H1 (cell line): ENCODE results near the gene RERG. TPM values are rescaled to one million over a fixed set of nuclear protein-coding genes. Genes with fewer than 3 reads are reported as not detected.

Source experiments
- CHD7 ChIP-seq: fragments of 300-600 bp; sonication (generic); IDR thresholded peaks from 2 replicates; pipeline ENCODE4 v1.7.1; 2012; ENCODE audit warnings: low read length, moderate library complexity, mild to moderate bottlenecking, inconsistent platforms; ENCODE audit not compliant: insufficient replicate concordance
- E2F6 ChIP-seq: IDR thresholded peaks from 2 replicates; pipeline ENCODE4 v1.6.1; 2012; ENCODE audit warnings: inconsistent platforms
- FOSL1 ChIP-seq: IDR thresholded peaks from 2 replicates; pipeline ENCODE4 v1.6.1; 2011; ENCODE audit warnings: mild to moderate bottlenecking, low read depth, low read length, moderate library complexity; ENCODE audit not compliant: insufficient read depth
- KDM5A ChIP-seq: fragments of 200-600 bp; IDR thresholded peaks from 2 replicates; pipeline ENCODE4 v1.7.1; 2012; ENCODE audit warnings: mild to moderate bottlenecking, low read length, inconsistent platforms, mixed read lengths
- TEAD4 ChIP-seq: IDR thresholded peaks from 2 replicates; pipeline ENCODE4 v1.6.1; 2012; ENCODE audit warnings: low read depth, low read length, inconsistent platforms, mixed read lengths
- polyA plus RNA-seq, 7 experiments: library from polyadenylated mRNA; depleted of rRNA in 3 of 7; stranded (reverse) in 5 of 7; unstranded in 2 of 7; fragments of >200 nt in 5 of 7; fragments of 200-250 nt in 2 of 7; gene quantifications; 1 replicate in 5 of 7; 2 replicates in 1 of 7; 4 replicates in 1 of 7; pipeline versions ENCODE4 v1.2.1 to v1.2.3, GENCODE V29; 2011 to 2013; ENCODE audit warnings: missing spikeins in 2 of 7, mixed read lengths in 2 of 7
- total RNA-seq: library from RNA; stranded (reverse); fragmentation: NEBNext Ultra II Directional; extraction: Animal tissue kit (Norgen Biotek cat#: 25700); gene quantifications from 2 replicates; pipeline ENCODE4 v1.2.1, GENCODE V29; 2021

RERG gene
- total and polyA plus RNA-seq, 2 of the 8 experiments (the other 6 are each of a cell fraction or from before 2014, with no cell fraction given): 0.12 to 0.86 TPM

- TF ChIP-seq CHD7 (no peak), FOSL1 (no peak), E2F6 (no peak), TEAD4 (no peak), KDM5A (no peak)
These were observed 8.3 kb downstream of the RERG start (continued) for GRCh38 chr12:15212930-15213329.
